Lung (tissue), 12 donors: ENCODE results near the gene XPO1. TPM values are rescaled to one million over a fixed set of nuclear protein-coding genes. Genes with fewer than 3 reads are reported as not detected.

Experiments
- ATAC-seq: fragments of 200-7000 bp; cut with Tn5 transposase; one replicate; pipeline ENCODE4 v1.9.1; 2020; ENCODE audit warnings: moderate number of reproducible peaks; ENCODE audit not compliant: insufficient read depth, low FRiP score
- DNase-seq, 3 donors: peaks; one replicate each; pipeline ENCODE4 v3.0.0-alpha.2; 2013 to 2017
- H3K27ac ChIP-seq, 2 donors: one replicate each; pipeline ENCODE4 v1.5.1; 2013; ENCODE audit warnings: mild to moderate bottlenecking in 2 of 2, moderate library complexity in 2 of 2, control low read depth in 1 of 2, inconsistent platforms in 1 of 2, low read depth in 1 of 2, low read length in 1 of 2
- H3K27me3 ChIP-seq, 3 donors: one replicate each; pipeline ENCODE4 v1.5.1; 2013; ENCODE audit warnings: low read length in 2 of 3; ENCODE audit not compliant: control insufficient read depth in 3 of 3, insufficient read depth in 3 of 3
- H3K36me3 ChIP-seq, 4 donors: one replicate each; pipeline ENCODE4 v1.5.1; 2013; ENCODE audit warnings: low read length in 4 of 4, mild to moderate bottlenecking in 1 of 4, moderate library complexity in 1 of 4; ENCODE audit not compliant: control insufficient read depth in 4 of 4, insufficient read depth in 4 of 4
- H3K4me1 ChIP-seq, 5 donors: one replicate each; pipeline ENCODE4 v1.5.1; 2013; ENCODE audit warnings: low read length in 5 of 5, mild to moderate bottlenecking in 2 of 5, moderate library complexity in 1 of 5; ENCODE audit not compliant: control insufficient read depth in 5 of 5, insufficient read depth in 5 of 5
- H3K4me3 ChIP-seq: one replicate; pipeline ENCODE4 v1.5.1; 2013; ENCODE audit warnings: mild to moderate bottlenecking, control low read depth, moderate library complexity
- H3K9ac ChIP-seq, 2 donors: one replicate each; pipeline ENCODE4 v1.5.1; 2013; ENCODE audit warnings: low read length in 2 of 2, control low read depth in 1 of 2; ENCODE audit not compliant: insufficient read depth in 1 of 2
- H3K9me3 ChIP-seq, 4 donors: one replicate each; pipeline ENCODE4 v1.5.1; 2013; ENCODE audit warnings: low read length in 3 of 4, mild to moderate bottlenecking in 1 of 4, moderate library complexity in 1 of 4; ENCODE audit not compliant: control insufficient read depth in 4 of 4, insufficient read depth in 3 of 4
- CTCF ChIP-seq: IDR thresholded peaks from 2 replicates; pipeline ENCODE4 v1.5.1; 2012; ENCODE audit warnings: mild to moderate bottlenecking; ENCODE audit errors: control extremely low read depth, extremely low read depth
- WGBS, 2 donors: extraction: QIAGEN DNeasy Blood & Tissue Kit; methylation state at CpG; one replicate each; pipeline ENCODE4 v1.1.7; 2013; 5-methylcytosine and 5-hydroxymethylcytosine counted together
- polyA plus RNA-seq, 2 donors: library from polyadenylated mRNA; stranded (reverse); fragments of 200-250 nt; gene quantifications; one replicate each; pipeline ENCODE4 v1.2.1, GENCODE V29; 2013
- total RNA-seq, 2 donors: library from RNA; depleted of rRNA in 1 of 2; stranded (reverse); fragments of >200 nt in 1 of 2; gene quantifications; one replicate each; pipeline ENCODE4 v1.2.1, GENCODE V29; 2014 to 2021
- donor health status: control.
- donor health status: control.
- donor health status: Bipolar disorder and iron deficiency.
- donor health status: healthy.
- donor health status: DM: yes; HTN: yes; CAD: no.

XPO1 gene
- total and polyA plus RNA-seq, 4 donors, result 57.9 to 568 (median 85.9) TPM

DNA sequence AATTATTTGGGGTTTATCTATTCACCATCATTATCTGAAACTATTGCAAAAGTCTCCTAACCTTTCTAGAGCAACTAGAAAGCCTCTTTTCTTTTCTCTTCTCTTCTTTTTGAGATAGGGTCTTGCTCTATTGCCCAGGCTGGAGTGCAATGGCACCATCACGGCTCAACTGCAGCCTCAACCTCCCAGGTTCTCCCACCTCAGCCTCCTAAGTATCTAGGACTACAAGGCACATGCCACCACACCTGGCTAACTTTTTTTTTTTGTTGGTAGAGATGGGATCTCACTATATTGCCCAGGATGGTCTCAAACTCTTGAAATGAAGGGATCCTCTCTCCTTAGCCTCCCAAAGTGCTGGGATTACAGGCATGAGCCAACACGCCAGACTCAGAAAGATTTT is 24.5 kb upstream of the XPO1 start:
- Histone ChIP-seq H3K27me3 (no peaks in the 10 kb centered on the region), H3K9me3 (peaks cover 0 to 2% (median 0%) of the 10 kb centered on the region in 4 donors), H3K36me3 (no peaks in the 10 kb centered on the region), H3K4me1 (no peaks in the 10 kb centered on the region), H3K9ac (no peak overlapping the region), H3K4me3 (no peak overlapping the region), H3K27ac (no peak overlapping the region)
- no peak for DNase-seq
- no peak for ATAC-seq
- no peak for TF ChIP-seq CTCF
- 98% methylated on average over 2 of the region's 2 CpGs for WGBS, 2 donors

DNA sequence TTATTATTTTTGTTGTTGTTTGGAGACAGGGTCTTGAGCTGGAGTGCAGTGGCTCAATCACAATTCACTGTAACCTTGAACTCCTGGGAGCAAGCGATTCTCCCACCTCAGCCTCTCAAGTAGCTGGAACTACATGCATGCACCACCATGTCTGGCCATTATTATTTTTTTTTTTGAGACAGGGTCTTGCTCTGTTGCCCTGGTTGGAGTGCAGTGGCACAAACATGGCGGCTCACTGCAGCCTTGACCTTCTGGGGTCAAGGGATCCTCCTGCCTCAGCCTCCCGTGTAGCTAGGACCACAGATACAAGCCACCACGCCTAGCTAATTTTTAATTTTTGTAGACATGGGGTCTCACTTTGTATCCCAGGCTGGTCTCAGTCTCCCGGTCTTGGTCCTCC is 20.0 kb upstream of the XPO1 start:
- Histone ChIP-seq H3K27me3 (no peaks in the 10 kb centered on the region), H3K9ac (no peak overlapping the region), H3K36me3 (no peaks in the 10 kb centered on the region), H3K4me1 (no peaks in the 10 kb centered on the region), H3K4me3 (no peak overlapping the region), H3K9me3 (no peaks in the 10 kb centered on the region), H3K27ac (no peak overlapping the region)
- 85 to 93% methylated on average over 5 of the region's 5 CpGs for WGBS, 2 donors
- TF ChIP-seq CTCF, result no peak
- no peak for DNase-seq
- no peak for ATAC-seq

DNA sequence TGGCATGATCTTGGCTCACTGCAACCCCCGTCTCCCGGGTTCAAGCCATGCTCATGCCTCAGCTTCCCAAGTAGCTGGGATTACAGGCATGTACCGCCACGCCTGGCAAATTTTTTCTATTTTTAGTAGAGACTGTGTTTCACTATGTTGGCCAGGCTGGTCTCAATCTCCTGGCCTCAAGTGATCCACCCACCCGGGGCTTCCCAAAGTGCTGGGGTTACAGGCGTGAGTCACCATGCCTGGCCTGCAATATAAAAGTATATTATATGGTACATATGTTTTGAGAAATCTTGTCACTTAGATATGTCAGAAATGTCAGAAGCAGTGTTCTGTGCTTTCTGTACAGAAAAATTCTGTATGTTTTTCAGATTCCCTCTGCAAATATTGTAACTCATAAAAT is 19.2 kb upstream of the XPO1 start:
- Histone ChIP-seq H3K36me3 (no peaks in the 10 kb centered on the region), H3K4me3 (no peak overlapping the region), H3K27me3 (no peaks in the 10 kb centered on the region), H3K9me3 (no peaks in the 10 kb centered on the region), H3K4me1 (no peaks in the 10 kb centered on the region), H3K27ac (no peak overlapping the region), H3K9ac (no peak overlapping the region)
- DNase-seq (no peak), ATAC-seq (no peak)
- no peak for TF ChIP-seq CTCF
- 88 to 94% methylated on average over 6 of the region's 6 CpGs for WGBS, 2 donors

DNA sequence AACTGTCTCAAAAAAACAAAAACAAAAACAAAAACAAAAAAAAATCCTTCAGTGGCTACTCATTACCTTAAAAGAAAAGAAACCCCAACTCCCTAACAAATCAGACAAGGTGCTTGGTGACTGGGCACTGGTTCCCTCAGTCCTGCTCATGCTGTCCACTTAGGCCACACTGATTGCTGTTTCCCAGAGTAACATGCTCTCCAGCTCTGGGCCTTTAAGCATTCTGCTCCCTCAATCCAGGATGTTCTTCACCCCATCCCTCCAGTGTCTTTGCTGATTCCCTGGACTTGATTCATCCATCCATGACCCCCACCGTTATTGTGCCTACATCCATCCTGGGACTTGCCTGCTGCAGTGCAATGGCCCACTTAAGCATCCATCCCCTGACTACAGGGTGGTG is 16.4 kb upstream of the XPO1 start:
- H3K27ac ChIP-seq, result no peak overlapping the region
- no peak for TF ChIP-seq CTCF
- H3K9ac ChIP-seq, result no peak overlapping the region
- H3K9me3 ChIP-seq, result no peaks in the 10 kb centered on the region
- no peaks in the 10 kb centered on the region for H3K4me1 ChIP-seq
- DNase-seq, result no peak
- no peak overlapping the region for H3K4me3 ChIP-seq
- ATAC-seq, result no peak
- no peaks in the 10 kb centered on the region for H3K36me3 ChIP-seq
- WGBS, 2 donors, result 89 to 91% methylated on average over 1 of the region's 1 CpG
- H3K27me3 ChIP-seq, result no peaks in the 10 kb centered on the region
